Panc1 (cell line): ENCODE measurements around the gene CFDP1.

Experiments
- REST ChIP-seq, 2 experiments: IDR thresholded peaks; 2 replicates each; pipeline ENCODE4 v1.6.1; 2011 to 2012; ENCODE audit warnings: low read depth in 2 of 2, control low read depth in 1 of 2, low read length in 1 of 2, mild to moderate bottlenecking in 1 of 2, moderate library complexity in 1 of 2; ENCODE audit not compliant: insufficient read depth in 1 of 2
- TCF7L2 ChIP-seq: IDR thresholded peaks from 2 replicates; pipeline ENCODE4 v1.6.1; 2011; ENCODE audit warnings: mild to moderate bottlenecking, low read depth, low read length, inconsistent platforms
- TF ChIP-seq, protein P1 (sequence below): fragments of 450-650 bp; IDR thresholded peaks from 2 replicates; pipeline ENCODE4 v1.5.1; 2017; ENCODE audit warnings: mild to moderate bottlenecking

GRCh38 chr16:75304521-75305363 is 128.6 kb downstream of the CFDP1 start:
- TF ChIP-seq TCF7L2: no peak
- TF ChIP-seq, protein P1, sequence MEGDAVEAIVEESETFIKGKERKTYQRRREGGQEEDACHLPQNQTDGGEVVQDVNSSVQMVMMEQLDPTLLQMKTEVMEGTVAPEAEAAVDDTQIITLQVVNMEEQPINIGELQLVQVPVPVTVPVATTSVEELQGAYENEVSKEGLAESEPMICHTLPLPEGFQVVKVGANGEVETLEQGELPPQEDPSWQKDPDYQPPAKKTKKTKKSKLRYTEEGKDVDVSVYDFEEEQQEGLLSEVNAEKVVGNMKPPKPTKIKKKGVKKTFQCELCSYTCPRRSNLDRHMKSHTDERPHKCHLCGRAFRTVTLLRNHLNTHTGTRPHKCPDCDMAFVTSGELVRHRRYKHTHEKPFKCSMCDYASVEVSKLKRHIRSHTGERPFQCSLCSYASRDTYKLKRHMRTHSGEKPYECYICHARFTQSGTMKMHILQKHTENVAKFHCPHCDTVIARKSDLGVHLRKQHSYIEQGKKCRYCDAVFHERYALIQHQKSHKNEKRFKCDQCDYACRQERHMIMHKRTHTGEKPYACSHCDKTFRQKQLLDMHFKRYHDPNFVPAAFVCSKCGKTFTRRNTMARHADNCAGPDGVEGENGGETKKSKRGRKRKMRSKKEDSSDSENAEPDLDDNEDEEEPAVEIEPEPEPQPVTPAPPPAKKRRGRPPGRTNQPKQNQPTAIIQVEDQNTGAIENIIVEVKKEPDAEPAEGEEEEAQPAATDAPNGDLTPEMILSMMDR: no peak
- no peak for TF ChIP-seq REST (IDR thresholded peaks at IDR 0.05; ENCODE audit: insufficient read depth in 1 of 2, low read depth in 2 of 2, low read length in 1 of 2)
